ENCODE results near the gene NRAP.

Gene NRAP

DNA sequence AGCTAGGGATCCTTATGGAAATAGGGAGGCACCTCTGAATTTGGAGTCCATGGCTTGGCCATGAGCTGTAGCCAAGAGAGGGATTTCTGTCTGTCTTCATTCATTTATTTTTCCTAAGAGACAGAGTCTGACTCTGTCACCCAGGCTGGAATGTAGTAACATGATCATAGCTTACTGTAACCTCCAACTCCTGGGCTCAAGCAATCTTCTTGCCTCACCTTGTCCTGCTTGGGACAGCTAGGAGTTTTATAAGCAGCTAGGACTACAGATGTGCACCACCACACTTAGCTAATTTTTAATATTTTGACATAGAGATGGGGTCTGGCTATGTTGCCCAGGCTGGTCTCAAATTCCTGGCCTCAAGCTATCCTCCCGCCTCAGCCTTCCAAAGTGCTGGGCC, 119.4 kb downstream of the NRAP start:
- TF ChIP-seq, protein P1, sequence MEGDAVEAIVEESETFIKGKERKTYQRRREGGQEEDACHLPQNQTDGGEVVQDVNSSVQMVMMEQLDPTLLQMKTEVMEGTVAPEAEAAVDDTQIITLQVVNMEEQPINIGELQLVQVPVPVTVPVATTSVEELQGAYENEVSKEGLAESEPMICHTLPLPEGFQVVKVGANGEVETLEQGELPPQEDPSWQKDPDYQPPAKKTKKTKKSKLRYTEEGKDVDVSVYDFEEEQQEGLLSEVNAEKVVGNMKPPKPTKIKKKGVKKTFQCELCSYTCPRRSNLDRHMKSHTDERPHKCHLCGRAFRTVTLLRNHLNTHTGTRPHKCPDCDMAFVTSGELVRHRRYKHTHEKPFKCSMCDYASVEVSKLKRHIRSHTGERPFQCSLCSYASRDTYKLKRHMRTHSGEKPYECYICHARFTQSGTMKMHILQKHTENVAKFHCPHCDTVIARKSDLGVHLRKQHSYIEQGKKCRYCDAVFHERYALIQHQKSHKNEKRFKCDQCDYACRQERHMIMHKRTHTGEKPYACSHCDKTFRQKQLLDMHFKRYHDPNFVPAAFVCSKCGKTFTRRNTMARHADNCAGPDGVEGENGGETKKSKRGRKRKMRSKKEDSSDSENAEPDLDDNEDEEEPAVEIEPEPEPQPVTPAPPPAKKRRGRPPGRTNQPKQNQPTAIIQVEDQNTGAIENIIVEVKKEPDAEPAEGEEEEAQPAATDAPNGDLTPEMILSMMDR (IDR thresholded peaks at IDR 0.05), result no peak
- TF ChIP-seq ZFX (IDR thresholded peaks at IDR 0.05; ENCODE audit: borderline replicate concordance), result no peak
- no peak overlapping the region for H3K27ac ChIP-seq

DNA sequence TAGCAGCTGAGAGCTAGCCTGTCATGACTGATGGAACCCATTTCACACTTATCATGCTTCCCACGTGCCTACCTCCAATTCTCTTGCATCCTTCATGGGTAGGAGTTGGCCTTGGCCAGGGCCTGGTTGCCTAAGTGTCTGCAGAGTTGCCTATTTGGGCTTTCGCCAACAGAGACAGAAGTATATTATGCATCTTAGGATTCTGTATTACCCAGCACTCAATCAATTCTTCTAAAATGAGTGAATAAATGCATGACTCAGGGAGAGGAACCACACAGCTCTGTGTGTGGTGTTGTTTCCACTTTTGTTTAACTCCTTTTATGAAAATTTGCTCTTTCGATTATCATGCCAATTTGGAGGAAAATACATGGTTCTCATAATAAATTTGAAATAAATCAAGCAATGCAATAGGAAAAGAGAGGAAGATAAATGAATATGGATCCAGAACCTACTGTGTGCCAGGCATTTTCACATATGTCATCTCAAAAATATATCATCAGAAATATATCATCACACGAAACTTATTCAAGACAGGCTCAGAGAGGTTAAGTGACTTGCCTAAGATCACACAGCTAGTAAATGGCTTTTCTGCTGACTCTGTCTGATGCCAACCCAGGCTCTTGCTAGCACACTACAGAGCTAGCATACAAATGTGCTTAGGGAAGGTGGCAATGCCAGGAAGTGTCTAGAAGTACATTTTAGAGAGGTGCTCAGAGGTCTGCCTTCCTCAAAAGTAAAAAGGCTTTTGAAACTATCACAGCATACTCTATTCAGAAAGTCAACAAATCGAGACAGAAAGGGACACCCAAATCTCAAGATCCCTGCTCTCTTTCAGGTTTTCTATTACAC, 120.5 kb downstream of the NRAP start:
- H3K27ac ChIP-seq, result no peak overlapping the region
- TF ChIP-seq, protein P1 (IDR thresholded peaks at IDR 0.05), result no peak
- no peak for TF ChIP-seq ZFX (IDR thresholded peaks at IDR 0.05; ENCODE audit: borderline replicate concordance)

DNA sequence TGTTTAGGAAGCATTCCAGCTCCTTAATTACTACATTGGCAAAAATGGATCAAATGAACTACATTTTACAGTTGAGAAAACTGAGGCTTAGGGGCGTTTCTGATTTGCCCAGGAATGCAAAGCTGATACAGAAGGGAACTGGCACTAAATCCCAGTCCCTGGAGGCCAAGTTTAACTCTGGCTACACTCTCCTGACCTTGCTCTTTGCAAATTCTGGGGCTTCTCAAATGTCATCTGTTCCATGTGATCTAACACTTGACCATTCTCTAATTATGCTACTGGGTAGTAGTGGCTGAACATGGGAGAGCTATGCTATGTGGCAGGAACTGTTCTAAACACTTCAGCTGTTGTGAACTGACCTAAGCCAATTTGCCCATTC, 122.3 kb downstream of the NRAP start:
- TF ChIP-seq, protein P1 (IDR thresholded peaks at IDR 0.05), result no peak
- TF ChIP-seq ZFX (IDR thresholded peaks at IDR 0.05; ENCODE audit: borderline replicate concordance), result no peak
- no peak overlapping the region for H3K27ac ChIP-seq

DNA sequence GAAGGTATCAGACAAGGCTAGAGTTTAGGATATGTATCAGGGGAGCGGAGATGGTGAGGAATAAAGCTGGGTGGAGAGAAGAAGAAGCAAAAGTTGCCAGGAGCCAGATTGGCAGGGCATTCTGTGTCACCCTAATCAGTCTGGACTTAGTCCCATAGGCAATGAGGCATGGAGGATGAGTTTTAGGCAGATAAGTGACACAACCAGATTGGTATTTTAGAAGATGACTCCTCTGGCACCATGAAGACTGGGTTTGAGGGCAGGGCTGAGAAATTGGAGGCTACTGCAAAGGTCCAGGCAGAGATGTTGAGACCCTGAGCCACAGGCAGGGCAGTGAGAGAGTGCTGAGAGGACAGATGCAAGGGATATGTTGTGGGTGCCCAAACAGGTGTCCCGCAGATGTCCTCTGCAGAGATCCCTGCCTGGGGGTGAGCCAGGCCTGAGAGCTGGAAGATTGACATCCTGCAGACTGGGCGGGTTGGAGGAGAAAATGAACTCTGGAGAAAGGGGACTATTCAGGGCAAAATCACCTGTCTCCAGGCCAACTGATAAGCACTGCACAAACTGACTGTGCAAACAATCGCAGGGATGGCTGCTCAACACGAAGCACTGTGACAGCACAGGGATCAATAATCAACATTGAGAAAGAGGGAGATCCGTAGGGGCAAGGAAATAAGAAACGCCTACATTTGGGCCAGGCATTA, 122.8 kb downstream of the NRAP start:
- no peak for TF ChIP-seq ZFX (IDR thresholded peaks at IDR 0.05; ENCODE audit: borderline replicate concordance)
- TF ChIP-seq, protein P1 (IDR thresholded peaks at IDR 0.05), result no peak
- no peak overlapping the region for H3K27ac ChIP-seq

DNA sequence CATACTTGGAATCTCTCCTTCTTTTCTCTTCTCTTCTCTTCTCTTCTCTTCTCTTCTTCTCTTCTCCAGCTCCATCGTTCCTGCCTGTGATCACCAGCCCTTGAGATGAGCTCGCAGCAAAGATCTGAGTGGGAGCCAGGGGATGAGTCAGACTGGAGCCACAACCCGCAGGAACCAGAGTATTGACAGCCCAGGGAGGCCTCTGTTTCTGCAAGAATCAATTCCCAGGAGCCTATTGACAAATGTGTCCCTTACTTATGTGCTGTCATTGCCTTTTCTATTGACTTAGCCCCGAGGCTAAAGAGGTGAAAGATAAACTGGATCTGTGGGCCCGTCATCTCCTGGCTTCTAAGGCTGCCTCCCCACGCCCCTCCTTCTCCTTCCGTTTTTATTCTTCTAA, 124.1 kb downstream of the NRAP start:
- no peak for TF ChIP-seq ZFX (IDR thresholded peaks at IDR 0.05; ENCODE audit: borderline replicate concordance)
- TF ChIP-seq, protein P1 (IDR thresholded peaks at IDR 0.05), result no peak
- H3K27ac ChIP-seq, result no peak overlapping the region

All from 22Rv1 (cell line).